ENCODE measurements around the gene SERTM2.

- no peak for TF ChIP-seq CTCF (IDR thresholded peaks at IDR 0.05)
- no peak for TF ChIP-seq POLR2AphosphoS5 (IDR thresholded peaks at IDR 0.05)
- no peak for TF ChIP-seq POLR2A (IDR thresholded peaks at IDR 0.05)
These were observed 28.3 kb upstream of the SERTM2 start for GRCh38 chrX:111483135-111483534.
